Measurements from ENCODE around the gene SAMD8.

SAMD8 gene

DNA sequence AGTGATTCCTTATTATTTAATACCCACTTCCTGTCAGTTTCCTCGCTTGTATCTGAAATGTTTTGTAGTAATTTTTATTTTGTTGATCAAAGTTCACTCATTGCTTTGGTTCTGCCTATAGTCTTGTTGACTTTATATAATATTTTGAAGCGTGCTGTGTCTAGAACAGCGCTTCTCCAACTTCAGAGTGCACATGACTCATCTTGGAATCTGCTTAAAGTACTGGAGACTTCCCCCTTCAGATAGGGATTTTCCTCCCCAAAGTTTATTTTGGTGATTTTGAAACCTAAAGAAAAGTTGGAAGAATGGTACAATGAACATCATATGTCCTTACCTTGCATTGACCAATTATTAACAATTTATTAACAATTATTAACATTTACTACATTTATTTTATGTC lies 118.5 kb downstream of the SAMD8 start:
- DNase-seq: no peak

- DNase-seq: peak; percentile 30
Observed at GRCh38 chr10:75230600-75231038, 119.2 kb downstream of the SAMD8 start.

Data from NCI-H1048 (cell line).